ENCODE measurements around the gene ORC4. TPM values are rescaled to one million over a fixed set of nuclear protein-coding genes. Genes with fewer than 3 reads are reported as not detected.

Gene ORC4
- total RNA-seq, 4 donors from 2014 or later = 38.7 to 85.0 (median 45.5) TPM

DNA sequence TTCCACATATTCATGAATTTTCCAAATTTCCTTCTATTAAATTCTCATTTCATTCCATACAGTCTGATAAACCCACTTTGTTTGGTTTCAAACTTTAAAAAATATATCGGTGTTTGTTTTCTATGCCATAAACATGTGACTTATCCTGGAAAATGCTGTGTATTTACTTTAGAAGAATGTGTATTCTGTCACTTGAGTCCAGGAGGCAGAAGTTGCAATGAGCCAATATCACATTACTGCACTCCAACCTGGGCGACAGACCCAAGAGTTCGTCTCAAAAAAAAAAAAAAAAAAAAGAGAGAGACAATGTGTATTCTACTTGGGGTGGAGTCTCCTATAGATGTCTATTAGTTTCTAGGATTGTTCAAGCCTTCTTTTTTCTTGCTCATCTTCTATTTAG lies 32.1 kb upstream of the ORC4 start:
- H3K27ac ChIP-seq = no peak overlapping the region
- TF ChIP-seq POLR2A (IDR thresholded peaks at IDR 0.05) (no peak), EP300 (IDR thresholded peaks at IDR 0.05) (no peak)
- TF ChIP-seq, protein P1, sequence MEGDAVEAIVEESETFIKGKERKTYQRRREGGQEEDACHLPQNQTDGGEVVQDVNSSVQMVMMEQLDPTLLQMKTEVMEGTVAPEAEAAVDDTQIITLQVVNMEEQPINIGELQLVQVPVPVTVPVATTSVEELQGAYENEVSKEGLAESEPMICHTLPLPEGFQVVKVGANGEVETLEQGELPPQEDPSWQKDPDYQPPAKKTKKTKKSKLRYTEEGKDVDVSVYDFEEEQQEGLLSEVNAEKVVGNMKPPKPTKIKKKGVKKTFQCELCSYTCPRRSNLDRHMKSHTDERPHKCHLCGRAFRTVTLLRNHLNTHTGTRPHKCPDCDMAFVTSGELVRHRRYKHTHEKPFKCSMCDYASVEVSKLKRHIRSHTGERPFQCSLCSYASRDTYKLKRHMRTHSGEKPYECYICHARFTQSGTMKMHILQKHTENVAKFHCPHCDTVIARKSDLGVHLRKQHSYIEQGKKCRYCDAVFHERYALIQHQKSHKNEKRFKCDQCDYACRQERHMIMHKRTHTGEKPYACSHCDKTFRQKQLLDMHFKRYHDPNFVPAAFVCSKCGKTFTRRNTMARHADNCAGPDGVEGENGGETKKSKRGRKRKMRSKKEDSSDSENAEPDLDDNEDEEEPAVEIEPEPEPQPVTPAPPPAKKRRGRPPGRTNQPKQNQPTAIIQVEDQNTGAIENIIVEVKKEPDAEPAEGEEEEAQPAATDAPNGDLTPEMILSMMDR (IDR thresholded peaks at IDR 0.05) = no peak
- H3K36me3 ChIP-seq = peaks cover 0 to 11% (median 0%) of the 10 kb centered on the region in 3 donors
- H3K4me1 ChIP-seq = peaks cover 0 to 5% (median 0%) of the 10 kb centered on the region in 4 donors
- no peaks in the 10 kb centered on the region for H3K27me3 ChIP-seq
- no peak for DNase-seq (ENCODE audit: low spot score in 2 of 2)
- 95 to 96% methylated on average over 3 of the region's 3 CpGs for WGBS, 2 donors
- peaks cover 0 to 3% (median 0%) of the 10 kb centered on the region in 4 donors for H3K9me3 ChIP-seq
- no peak overlapping the region for H3K4me3 ChIP-seq

DNA sequence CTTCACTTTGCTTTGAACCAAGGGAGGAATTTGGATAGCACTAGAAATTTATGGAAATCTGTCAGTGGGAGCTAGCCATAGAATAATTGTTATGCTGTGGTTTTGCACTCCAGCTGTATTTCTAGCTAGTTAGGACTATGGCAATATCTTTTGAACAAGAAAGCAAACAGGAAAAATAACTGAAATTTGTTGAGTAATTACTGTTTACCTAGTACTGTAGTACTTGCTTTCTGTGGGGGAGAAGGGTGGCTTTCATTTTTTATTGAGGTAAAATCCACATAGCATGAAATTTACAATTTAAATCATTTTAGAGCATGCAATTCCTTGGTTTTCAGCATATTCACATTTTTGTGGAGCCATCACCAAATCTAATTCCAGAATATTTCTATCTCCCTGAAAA lies 28.7 kb upstream of the ORC4 start:
- DNase-seq (ENCODE audit: low spot score in 2 of 2) = no peak
- TF ChIP-seq POLR2A (IDR thresholded peaks at IDR 0.05) = no peak
- TF ChIP-seq, protein P1 (IDR thresholded peaks at IDR 0.05) = no peak
- no peak for TF ChIP-seq EP300 (IDR thresholded peaks at IDR 0.05)
- no peaks in the 10 kb centered on the region for H3K27me3 ChIP-seq
- peaks cover 0 to 5% (median 0%) of the 10 kb centered on the region in 4 donors for H3K4me1 ChIP-seq
- peaks cover 0 to 7% (median 0%) of the 10 kb centered on the region in 3 donors for H3K36me3 ChIP-seq
- H3K4me3 ChIP-seq = no peak overlapping the region
- H3K27ac ChIP-seq = no peak overlapping the region
- H3K9me3 ChIP-seq = peaks cover 0 to 3% (median 0%) of the 10 kb centered on the region in 4 donors

DNA sequence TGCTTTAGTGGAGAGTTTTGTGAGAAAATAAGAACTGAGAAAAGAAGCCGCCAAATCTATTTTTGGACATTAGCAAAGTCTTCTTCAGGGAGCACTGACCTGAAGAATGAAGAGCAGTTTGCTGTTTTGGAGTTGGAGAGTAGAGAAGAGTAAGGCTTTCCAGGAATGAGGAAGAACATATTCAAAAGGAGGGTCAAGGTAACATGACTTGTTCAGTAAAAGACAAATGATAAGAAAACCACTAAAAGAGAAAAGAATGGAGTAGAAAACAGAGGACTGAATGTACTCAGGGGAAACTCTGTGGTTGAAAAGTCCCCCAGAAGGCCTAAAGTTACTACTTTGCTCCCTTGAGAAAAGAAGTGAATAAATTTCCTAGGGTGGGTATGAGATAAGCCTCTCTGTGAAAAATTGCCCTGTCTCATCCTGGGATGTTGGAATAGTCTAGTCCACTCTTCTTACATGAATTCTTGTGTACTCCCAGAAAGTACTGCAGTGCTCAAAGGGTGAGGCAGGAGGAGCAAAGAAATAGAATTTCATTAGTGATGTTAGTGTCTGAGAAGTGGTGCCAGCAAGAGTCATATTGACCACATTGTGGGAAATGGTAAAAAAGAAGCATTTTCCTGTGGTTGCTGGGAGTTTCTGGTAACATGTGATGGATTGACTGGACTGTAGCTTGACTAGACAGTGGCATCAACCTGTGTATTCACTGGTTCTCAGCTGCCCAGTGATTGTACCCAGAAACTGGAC lies 28.1 kb upstream of the ORC4 start:
- TF ChIP-seq, protein P1 (IDR thresholded peaks at IDR 0.05) = no peak
- TF ChIP-seq POLR2A (IDR thresholded peaks at IDR 0.05) (no peak), EP300 (IDR thresholded peaks at IDR 0.05) (no peak)
- H3K4me3 ChIP-seq = no peak overlapping the region
- WGBS, 2 donors = 82 to 96% methylated on average over 1 of the region's 1 CpG
- H3K36me3 ChIP-seq = peaks cover 0 to 2% (median 0%) of the 10 kb centered on the region in 3 donors
- no peak for DNase-seq (ENCODE audit: low spot score in 2 of 2)
- H3K27ac ChIP-seq = no peak overlapping the region
- peaks cover 0 to 5% (median 0%) of the 10 kb centered on the region in 4 donors for H3K4me1 ChIP-seq
- H3K9me3 ChIP-seq = peaks cover 0 to 3% (median 0%) of the 10 kb centered on the region in 4 donors
- H3K27me3 ChIP-seq = no peaks in the 10 kb centered on the region

DNA sequence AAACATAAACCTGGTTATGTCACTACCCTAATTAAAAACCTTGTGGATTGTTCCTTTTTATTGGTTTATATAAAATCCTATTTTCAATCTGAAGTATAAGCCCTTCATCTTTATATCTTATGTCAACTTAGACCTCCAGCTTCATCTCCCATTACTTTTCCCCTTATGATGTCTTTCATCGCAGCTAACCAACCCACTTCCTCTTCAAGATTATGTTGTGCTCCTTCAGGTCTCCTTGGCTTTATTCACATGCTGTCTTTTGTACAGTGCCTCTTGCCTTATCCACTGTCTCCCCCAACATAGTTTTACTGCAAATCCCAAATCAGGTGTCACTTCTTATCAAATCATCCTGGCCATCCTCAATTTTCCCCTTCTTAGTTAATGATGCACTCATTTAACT lies 26.3 kb upstream of the ORC4 start:
- TF ChIP-seq, protein P1 (IDR thresholded peaks at IDR 0.05) = no peak
- no peak for TF ChIP-seq POLR2A (IDR thresholded peaks at IDR 0.05)
- WGBS, 2 donors = 86 to 97% methylated on average over 1 of the region's 1 CpG
- no peaks in the 10 kb centered on the region for H3K27me3 ChIP-seq
- peaks cover 0 to 5% (median 0%) of the 10 kb centered on the region in 4 donors for H3K4me1 ChIP-seq
- no peak overlapping the region for H3K27ac ChIP-seq
- no peaks in the 10 kb centered on the region for H3K36me3 ChIP-seq
- no peaks in the 10 kb centered on the region for H3K9me3 ChIP-seq
- H3K4me3 ChIP-seq = no peak overlapping the region
- DNase-seq (ENCODE audit: low spot score in 2 of 2) = no peak

DNA sequence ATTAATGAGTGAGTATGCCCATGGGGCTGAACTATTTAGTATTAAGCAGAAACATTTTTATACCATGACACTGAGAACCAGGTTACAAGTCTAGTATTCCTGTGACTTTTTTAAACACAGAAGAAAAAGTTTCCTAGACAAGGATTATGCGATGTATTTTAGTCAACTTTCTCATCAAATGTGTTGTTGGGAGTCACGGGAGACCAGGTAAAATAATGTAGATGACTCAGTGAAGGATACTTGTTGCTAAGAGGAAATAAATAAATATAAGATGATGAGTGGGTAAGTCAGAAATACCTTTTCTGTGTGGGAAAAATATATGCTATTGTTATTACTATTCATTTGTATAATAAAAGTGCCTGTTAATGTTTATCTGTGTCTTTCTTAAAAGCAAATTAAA lies 23.8 kb upstream of the ORC4 start:
- no peaks in the 10 kb centered on the region for H3K4me1 ChIP-seq
- H3K4me3 ChIP-seq = no peak overlapping the region
- TF ChIP-seq POLR2A (IDR thresholded peaks at IDR 0.05) (no peak), EP300 (IDR thresholded peaks at IDR 0.05) (no peak)
- TF ChIP-seq, protein P1 (IDR thresholded peaks at IDR 0.05) = no peak
- 95 to 100% methylated on average over 2 of the region's 2 CpGs for WGBS, 2 donors
- no peaks in the 10 kb centered on the region for H3K27me3 ChIP-seq
- H3K36me3 ChIP-seq = no peaks in the 10 kb centered on the region
- H3K27ac ChIP-seq = no peak overlapping the region
- DNase-seq (ENCODE audit: low spot score in 2 of 2) = no peak
- no peaks in the 10 kb centered on the region for H3K9me3 ChIP-seq
